Activated CD8-positive, alpha-beta memory T cell treated with anti-CD3 and anti-CD28 coated beads for 24 hours (primary cell): Measurements from ENCODE around the gene PAPLN.

Experiments
- DNase-seq: peaks from one replicate; pipeline ENCODE4 v3.0.0-alpha.2; 2020

PAPLN gene

GRCh38 chr14:73246387-73247150, 9.3 kb downstream of the PAPLN start:
- no peak for DNase-seq

- no peak for DNase-seq
These were observed 11.0 kb downstream of the PAPLN start for GRCh38 chr14:73248108-73248868.

- DNase-seq = no peak
These were observed 11.8 kb downstream of the PAPLN start for GRCh38 chr14:73249108-73249507.

- no peak for DNase-seq
These were observed 12.4 kb downstream of the PAPLN start for GRCh38 chr14:73249564-73250316.

GRCh38 chr14:73250317-73250713, 13.0 kb downstream of the PAPLN start:
- no peak for DNase-seq

GRCh38 chr14:73250781-73251500, 13.6 kb downstream of the PAPLN start:
- no peak for DNase-seq

- no peak for DNase-seq
These were observed 14.4 kb downstream of the PAPLN start for GRCh38 chr14:73251516-73252215.

- DNase-seq = no peak
These were observed 15.4 kb downstream of the PAPLN start for GRCh38 chr14:73252491-73253322.

- DNase-seq = no peak
These were observed 16.0 kb downstream of the PAPLN start for GRCh38 chr14:73253323-73253610.

- no peak for DNase-seq
These were observed 16.4 kb downstream of the PAPLN start for GRCh38 chr14:73253721-73254120.

- DNase-seq = no peak
These were observed 17.1 kb downstream of the PAPLN start for GRCh38 chr14:73254247-73255004.

- DNase-seq = no peak
These were observed 17.7 kb downstream of the PAPLN start for GRCh38 chr14:73255005-73255400.

- DNase-seq = no peak
These were observed 18.5 kb downstream of the PAPLN start for GRCh38 chr14:73255693-73256225.

GRCh38 chr14:73258076-73258475, 20.8 kb downstream of the PAPLN start:
- DNase-seq = no peak

- no peak for DNase-seq
These were observed 21.7 kb downstream of the PAPLN start for GRCh38 chr14:73258845-73259611.

- no peak for DNase-seq
These were observed 22.5 kb downstream of the PAPLN start for GRCh38 chr14:73259837-73260236.

GRCh38 chr14:73260574-73260973, 23.3 kb downstream of the PAPLN start:
- no peak for DNase-seq

- no peak for DNase-seq
These were observed 23.8 kb downstream of the PAPLN start for GRCh38 chr14:73261075-73261474.

GRCh38 chr14:73261520-73262426, 24.5 kb downstream of the PAPLN start:
- DNase-seq = no peak
